Breast epithelium (tissue), 3 donors: ENCODE data around the gene LRRC66.

Experiments used
- CTCF ChIP-seq, 3 donors: fragments of 450-650 bp; IDR thresholded peaks; one replicate each; pipeline ENCODE4 v1.5.1; 2016 to 2017; ENCODE audit warnings: antibody characterized with exemption in 3 of 3, mild to moderate bottlenecking in 3 of 3, moderate library complexity in 3 of 3
- POLR2A ChIP-seq: fragments of 450-650 bp; IDR thresholded peaks from one replicate; pipeline ENCODE4 v1.6.1; 2016; ENCODE audit warnings: antibody characterized with exemption, mild to moderate bottlenecking, moderate library complexity
- POLR2AphosphoS5 ChIP-seq, 3 donors: sonication (generic); formaldehyde crosslinking; IDR thresholded peaks; one replicate each; pipeline ENCODE4 v1.6.1; 2017; ENCODE audit warnings: antibody characterized with exemption in 3 of 3

DNA sequence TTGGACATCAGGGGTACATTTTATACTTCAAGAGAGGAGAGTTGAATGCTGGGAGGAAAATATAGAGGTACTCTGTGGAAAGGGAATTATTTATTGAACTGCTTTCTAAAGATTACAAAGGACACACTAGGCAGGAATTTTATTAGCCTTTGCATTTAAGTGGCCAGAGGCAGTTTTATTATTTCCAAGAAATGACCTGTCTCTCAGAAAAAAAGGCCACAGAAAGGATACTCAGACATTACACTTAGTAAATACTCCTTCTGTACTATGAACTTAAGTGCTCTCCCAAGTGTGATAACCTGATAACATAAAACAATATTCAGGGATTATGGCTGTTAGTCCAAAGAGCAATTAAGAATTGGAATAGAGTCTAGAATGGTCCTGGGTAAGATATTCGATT lies 7.5 kb downstream of the LRRC66 start:
- TF ChIP-seq POLR2A (no peak), CTCF (IDR thresholded peaks at IDR 0.05) (no peak), POLR2AphosphoS5 (IDR thresholded peaks at IDR 0.05) (no peak)
